OCI-LY7 (cell line): ENCODE results near the gene RALB. TPM values are rescaled to one million over a fixed set of nuclear protein-coding genes. Genes with fewer than 3 reads are reported as not detected.

Experiments used
- BruUV-seq: library from RNA; stranded (reverse); fragments of 400-500 nt; replicated peaks from 2 replicates; lab custom pipeline; 2021; lab: Mats Ljungman, UMichigan
- CTCF ChIA-PET: fragments of 300-600 bp; sonication (Branson Sonifier 250); formaldehyde crosslinking; loops from one replicate; lab custom pipeline; 2022; ENCODE audit warnings: antibody characterized with exemption; ENCODE audit not compliant: unreplicated experiment; lab: Charles Lee
- POLR2A ChIA-PET: fragments of 300-600 bp; sonication (Branson Sonifier 250); formaldehyde crosslinking; loops from one replicate; lab custom pipeline; 2022; ENCODE audit warnings: antibody characterized with exemption; lab: Charles Lee
- DNase-seq: peaks from one replicate; pipeline ENCODE4 v3.0.0-alpha.2; 2015; ENCODE audit warnings: low spot score
- H2AFZ ChIP-seq: fragments of 200-600 bp; sonication (generic), shearing (Covaris generic); 2 replicates; pipeline ENCODE4 v1.6.1; 2014; ENCODE audit warnings: mild to moderate bottlenecking, antibody characterized with exemption, low read length, moderate library complexity
- H3K27ac ChIP-seq: fragments of 200-600 bp; sonication (generic); 2 replicates; pipeline ENCODE4 v1.5.1; 2014; ENCODE audit warnings: mixed run types, low read depth, mild to moderate bottlenecking, moderate library complexity, low read length, inconsistent platforms; ENCODE audit not compliant: poor library complexity, severe bottlenecking
- H3K36me3 ChIP-seq: fragments of 200-600 bp; sonication (generic); 2 replicates; pipeline ENCODE4 v1.6.1; 2014; ENCODE audit warnings: mild to moderate bottlenecking, antibody characterized with exemption, low read length, moderate library complexity, mixed read lengths; ENCODE audit not compliant: insufficient read depth
- H3K4me1 ChIP-seq: fragments of 200-600 bp; sonication (generic); 2 replicates; pipeline ENCODE4 v1.5.1; 2014; ENCODE audit warnings: mild to moderate bottlenecking, low read length; ENCODE audit not compliant: insufficient read depth, poor library complexity, severe bottlenecking
- H3K4me2 ChIP-seq: fragments of 200-600 bp; sonication (generic); 2 replicates; pipeline ENCODE4 v1.6.1; 2014; ENCODE audit warnings: mild to moderate bottlenecking, low read length
- H3K4me3 ChIP-seq: fragments of 200-600 bp; sonication (generic); 2 replicates; pipeline ENCODE4 v1.5.1; 2014; ENCODE audit warnings: mild to moderate bottlenecking, low read depth, low read length; ENCODE audit not compliant: poor library complexity, severe bottlenecking
- H3K79me2 ChIP-seq: fragments of 200-600 bp; sonication (generic); 2 replicates; pipeline ENCODE4 v1.6.1; 2016; ENCODE audit warnings: low read depth, mild to moderate bottlenecking, low read length, moderate library complexity, mixed read lengths; ENCODE audit not compliant: insufficient read depth
- H3K9me2 ChIP-seq: fragments of 200-600 bp; sonication (generic); 2 replicates; pipeline ENCODE4 v1.6.1; 2016; ENCODE audit warnings: mild to moderate bottlenecking, low read length, mixed read lengths; ENCODE audit not compliant: insufficient read depth
- H3K9me3 ChIP-seq: fragments of 200-600 bp; sonication (generic); 2 replicates; pipeline ENCODE4 v1.6.1; 2014; ENCODE audit warnings: mild to moderate bottlenecking, mixed run types, low read length, mixed read lengths
- H4K20me1 ChIP-seq: fragments of 200-600 bp; sonication (generic); 2 replicates; pipeline ENCODE4 v1.6.1; 2014; ENCODE audit warnings: mild to moderate bottlenecking, antibody characterized with exemption, low read length, moderate library complexity, mixed read lengths; ENCODE audit not compliant: insufficient read depth
- CTCF ChIP-seq: fragments of 200-600 bp; sonication (generic); conservative IDR thresholded peaks from 2 replicates; pipeline ENCODE4 v1.5.1; 2014; ENCODE audit warnings: mild to moderate bottlenecking, antibody characterized with exemption, low read length, moderate library complexity, mixed read lengths
- EZH2phosphoT487 ChIP-seq: fragments of 200-600 bp; sonication (generic); IDR thresholded peaks from 2 replicates; pipeline ENCODE4 v1.6.1; 2018; ENCODE audit warnings: low read depth, borderline replicate concordance, mild to moderate bottlenecking, mixed run types, antibody characterized with exemption, low read length, moderate library complexity, mixed read lengths
- intact Hi-C: fragments of 100-400 bp; cut with micrococcal nuclease; formaldehyde crosslinking; loops from one replicate; pipeline ENCODE4 v1.10.0; 2022; ENCODE audit not compliant: unreplicated experiment
- total RNA-seq, 2 experiments: library from RNA; depleted of rRNA in 1 of 2; stranded (reverse); fragments of >200 nt in 1 of 2; shearing (Covaris generic) in 1 of 2; gene quantifications; 2 replicates each; pipeline ENCODE4 v1.2.3, GENCODE V29; 2014 to 2022

The RALB gene
- total RNA-seq, 2 experiments from 2014 or later: 16.2 to 23.6 TPM

- ChIA-PET POLR2A (interaction anchor here (0.7 kb wide), 1 partner anchor 21 kb away, joined by 4 read pairs; no protein-coding TSS in a partner anchor), CTCF (no interaction called here)
- peaks cover 18% of the 10 kb centered on the region for H3K4me1 ChIP-seq
- H3K27ac ChIP-seq: no peak overlapping the region
- no peak overlapping the region for H3K4me3 ChIP-seq
- no peaks in the 10 kb centered on the region for H3K79me2 ChIP-seq
- no peaks in the 10 kb centered on the region for H3K9me3 ChIP-seq
- H2AFZ ChIP-seq: no peak overlapping the region
- H3K4me2 ChIP-seq: no peak overlapping the region
- TF ChIP-seq CTCF: no peak
- no peak for TF ChIP-seq EZH2phosphoT487
- DNase-seq: no peak
- H3K36me3 ChIP-seq: no peaks in the 10 kb centered on the region
- no TSS peak for BruUV-seq
- intact Hi-C loops: no loop called here
- H3K9me2 ChIP-seq: no peaks in the 10 kb centered on the region
- no peaks in the 10 kb centered on the region for H4K20me1 ChIP-seq
These were observed 17.0 kb upstream of the RALB start for GRCh38 chr2:120235681-120236080.

- Histone ChIP-seq H3K36me3 (no peaks in the 10 kb centered on the region), H3K27ac (no peak overlapping the region), H2AFZ (no peak overlapping the region), H3K79me2 (no peaks in the 10 kb centered on the region), H3K4me1 (peaks cover 11% of the 10 kb centered on the region), H3K9me3 (no peaks in the 10 kb centered on the region), H4K20me1 (no peaks in the 10 kb centered on the region), H3K9me2 (no peaks in the 10 kb centered on the region), H3K4me3 (no peak overlapping the region), H3K4me2 (no peak overlapping the region)
- TF ChIP-seq CTCF: no peak
- intact Hi-C loops: no loop called here
- CTCF ChIA-PET: no interaction called here
- POLR2A ChIA-PET: interaction anchor here (0.8 kb wide), 1 partner anchor 21 kb away, joined by 3 read pairs; no protein-coding TSS in a partner anchor
- no TSS peak for BruUV-seq
- no peak for DNase-seq
These were observed 16.3 kb upstream of the RALB start for GRCh38 chr2:120236316-120236715.

- Histone ChIP-seq H3K79me2 (no peaks in the 10 kb centered on the region), H3K9me2 (no peaks in the 10 kb centered on the region), H2AFZ (no peak overlapping the region), H3K4me1 (peaks cover 6% of the 10 kb centered on the region), H4K20me1 (no peaks in the 10 kb centered on the region), H3K27ac (no peak overlapping the region), H3K4me3 (no peak overlapping the region), H3K36me3 (no peaks in the 10 kb centered on the region), H3K9me3 (no peaks in the 10 kb centered on the region), H3K4me2 (no peak overlapping the region)
- CTCF ChIA-PET: no interaction called here
- POLR2A ChIA-PET: interaction anchor here (0.8 kb wide), 1 partner anchor 21 kb away, joined by 3 read pairs; no protein-coding TSS in a partner anchor
- no TSS peak for BruUV-seq
- no peak for TF ChIP-seq EZH2phosphoT487
- no peak for TF ChIP-seq CTCF
- intact Hi-C loops: no loop called here
- DNase-seq: no peak
These were observed 15.9 kb upstream of the RALB start for GRCh38 chr2:120236791-120237190.
